Measurements from ENCODE around the gene SLC4A5. TPM values are rescaled to one million over a fixed set of nuclear protein-coding genes. Genes with fewer than 3 reads are reported as not detected.

Gene SLC4A5
- polyA plus RNA-seq, 1 of the 3 experiments (the other 2 are of a cell fraction) = 0.25 TPM

GRCh38 chr2:74332550-74333174 is 10.6 kb downstream of the SLC4A5 start (continued):
- TF ChIP-seq SIN3A (IDR thresholded peaks at IDR 0.05; ENCODE audit: borderline replicate concordance, low read depth, low read length) = no peak
- no peak for TF ChIP-seq ELF1 (IDR thresholded peaks at IDR 0.05)
- no peak for TF ChIP-seq MAX (IDR thresholded peaks at IDR 0.05; ENCODE audit: low read depth)
- no peak for TF ChIP-seq TCF12 (IDR thresholded peaks at IDR 0.05)
- TF ChIP-seq RAD21 (IDR thresholded peaks at IDR 0.05; ENCODE audit: low read length) = no peak

GRCh38 chr2:74328573-74328972 is 14.6 kb downstream of the SLC4A5 start:
- 50% methylated on average over 2 of the region's 2 CpGs for WGBS (ENCODE audit: low lambda C conversion rate)
- no peak for TF ChIP-seq EZH2phosphoT487 (IDR thresholded peaks at IDR 0.05; ENCODE audit: borderline replicate concordance, low read depth)
- H3K27ac ChIP-seq (ENCODE audit: low read depth in 2 of 2, low read length in 1 of 2) = no peak overlapping the region
- no peaks in the 10 kb centered on the region for H3K9me2 ChIP-seq
- no peak overlapping the region for H3K4me2 ChIP-seq
- no peaks in the 10 kb centered on the region for H3K27me3 ChIP-seq (ENCODE audit: insufficient read depth)
- H3K9ac ChIP-seq = no peak overlapping the region
- no peak for DNase-seq
- no peak overlapping the region for H2AFZ ChIP-seq (ENCODE audit: low read depth)
- H3F3A ChIP-seq (replicated peaks; ENCODE audit: insufficient read depth) = no peaks in the 10 kb centered on the region
- no peaks in the 10 kb centered on the region for H3K36me3 ChIP-seq (replicated peaks in 1 of 2; ENCODE audit: control insufficient read depth in 1 of 2, insufficient read depth in 2 of 2, low read length in 1 of 2)
- no peaks in the 10 kb centered on the region for H3K9me3 ChIP-seq
- ChIA-PET CTCF (interaction anchor here (1.7 kb wide), 1 partner anchor 63 kb away, joined by 4 read pairs; no protein-coding TSS in a partner anchor), POLR2A (no interaction called here)
- H3K4me3 ChIP-seq (ENCODE audit: low read depth in 2 of 2, low read length in 1 of 2) = no peak overlapping the region
- H3K4me1 ChIP-seq (ENCODE audit: control insufficient read depth in 1 of 2, insufficient read depth in 2 of 2, low read depth in 1 of 2, low read length in 1 of 2) = no peaks in the 10 kb centered on the region
- H3K79me2 ChIP-seq (ENCODE audit: insufficient read depth) = no peaks in the 10 kb centered on the region
- no peaks in the 10 kb centered on the region for H4K20me1 ChIP-seq (ENCODE audit: insufficient read depth)

- ChIA-PET CTCF (interaction anchor here (1.6 to 1.7 kb wide), 2 partner anchors 64 to 78 kb away, joined by 4 to 6 read pairs; no protein-coding TSS in a partner anchor), POLR2A (no interaction called here)
- H3K4me2 ChIP-seq = no peak overlapping the region
- no peaks in the 10 kb centered on the region for H3K4me1 ChIP-seq (ENCODE audit: control insufficient read depth in 1 of 2, insufficient read depth in 2 of 2, low read depth in 1 of 2, low read length in 1 of 2)
- no peaks in the 10 kb centered on the region for H4K20me1 ChIP-seq (ENCODE audit: insufficient read depth)
- no peak overlapping the region for H3K9ac ChIP-seq
- H3K36me3 ChIP-seq (replicated peaks in 1 of 2; ENCODE audit: control insufficient read depth in 1 of 2, insufficient read depth in 2 of 2, low read length in 1 of 2) = no peaks in the 10 kb centered on the region
- no peaks in the 10 kb centered on the region for H3F3A ChIP-seq (replicated peaks; ENCODE audit: insufficient read depth)
- H3K4me3 ChIP-seq (ENCODE audit: low read depth in 2 of 2, low read length in 1 of 2) = no peak overlapping the region
- H3K9me2 ChIP-seq = no peaks in the 10 kb centered on the region
- no peaks in the 10 kb centered on the region for H3K27me3 ChIP-seq (ENCODE audit: insufficient read depth)
- DNase-seq = no peak
- TF ChIP-seq GATA2 (CRISPR knock-in tag; IDR thresholded peaks at IDR 0.05) = no peak
- TF ChIP-seq TAF1 (IDR thresholded peaks at IDR 0.05; ENCODE audit: borderline replicate concordance, low read depth, low read length) = no peak
- no peak for TF ChIP-seq IRF3 (IDR thresholded peaks at IDR 0.05; ENCODE audit: low read depth, low read length)
- H3K79me2 ChIP-seq (ENCODE audit: insufficient read depth) = no peaks in the 10 kb centered on the region
- WGBS (ENCODE audit: low lambda C conversion rate) = 94% methylated on average over 2 of the region's 2 CpGs
- H2AFZ ChIP-seq (ENCODE audit: low read depth) = no peak overlapping the region
- no peaks in the 10 kb centered on the region for H3K9me3 ChIP-seq
- H3K27ac ChIP-seq (ENCODE audit: low read depth in 2 of 2, low read length in 1 of 2) = no peak overlapping the region
Observed at GRCh38 chr2:74328074-74328473, 15.1 kb downstream of the SLC4A5 start.
